Subcutaneous adipose tissue (tissue), 4 donors: ENCODE measurements around the gene CNTN4. TPM values are rescaled to one million over a fixed set of nuclear protein-coding genes. Genes with fewer than 3 reads are reported as not detected.

Experiments
- CTCF ChIP-seq: fragments of 450-650 bp; IDR thresholded peaks from one replicate; pipeline ENCODE4 v1.5.1; 2016; ENCODE audit warnings: low read depth, mild to moderate bottlenecking, control low read depth, antibody characterized with exemption, moderate library complexity
- total RNA-seq, 4 donors: library from RNA; depleted of rRNA; stranded (reverse); fragments of >200 nt; gene quantifications; one replicate each; pipeline ENCODE4 v1.1.0, GENCODE V29; 2016

Gene CNTN4
- total RNA-seq, 4 donors from 2014 or later: 4.2 to 10.5 (median 4.6) TPM

DNA sequence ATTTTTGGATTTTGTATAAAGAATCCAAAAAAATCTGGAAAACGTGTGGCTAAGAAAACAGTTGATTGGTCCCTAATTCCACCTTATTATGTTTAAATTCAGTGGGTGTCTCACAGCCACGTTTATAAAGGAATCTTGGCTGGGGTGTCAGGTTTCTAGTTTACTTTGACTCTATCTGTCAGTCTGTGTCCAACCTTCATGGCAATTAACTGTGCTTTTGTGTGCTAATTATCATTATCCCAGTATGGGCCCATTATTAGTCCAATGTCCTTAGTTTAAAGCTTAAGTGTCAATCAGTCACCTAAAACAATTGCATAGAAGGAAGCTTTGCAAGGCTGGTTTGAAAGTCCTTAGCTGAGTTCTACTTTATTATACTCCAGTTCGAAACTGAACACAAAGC, 3.7 kb upstream of the CNTN4 start:
- no peak for TF ChIP-seq CTCF

GRCh38 chr3:2096216-2096615, 2.5 kb upstream of the CNTN4 start:
- no peak for TF ChIP-seq CTCF

- TF ChIP-seq CTCF: no peak
These were observed 950 bp upstream of the CNTN4 start for GRCh38 chr3:2097641-2098191.

DNA sequence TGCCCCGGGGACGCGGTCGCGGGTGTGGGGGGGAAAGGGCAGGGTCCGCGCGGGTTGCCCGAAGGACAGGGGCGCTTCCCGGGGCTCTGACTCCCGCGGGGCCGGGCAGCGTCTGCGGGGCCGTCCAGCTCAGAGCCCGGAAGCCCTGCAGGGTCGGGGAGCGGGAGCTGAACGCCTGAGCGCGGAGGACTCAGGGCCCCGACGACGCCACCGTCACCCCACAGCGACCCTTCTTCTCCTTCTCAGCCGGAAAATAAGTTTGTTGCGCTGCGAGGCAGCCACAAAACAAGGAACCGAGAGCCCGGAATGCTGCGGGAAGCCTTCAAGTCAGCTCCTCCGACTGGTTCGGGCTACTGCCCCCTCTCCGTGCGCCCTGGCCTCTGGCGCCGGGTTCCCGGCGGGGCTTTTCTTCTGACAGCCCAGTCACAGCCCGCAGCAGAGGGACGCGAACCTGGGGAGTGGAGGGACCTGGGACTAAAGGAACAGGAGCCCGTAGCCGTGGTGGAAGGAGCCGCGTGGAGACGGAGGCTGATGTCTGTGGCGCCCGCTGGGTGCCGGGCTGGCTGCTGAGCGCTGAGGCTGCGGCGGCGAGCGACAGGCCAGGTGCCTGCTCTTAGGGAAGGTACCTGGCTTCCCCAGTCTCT, 484 bp downstream of the CNTN4 start:
- TF ChIP-seq CTCF: no peak

DNA sequence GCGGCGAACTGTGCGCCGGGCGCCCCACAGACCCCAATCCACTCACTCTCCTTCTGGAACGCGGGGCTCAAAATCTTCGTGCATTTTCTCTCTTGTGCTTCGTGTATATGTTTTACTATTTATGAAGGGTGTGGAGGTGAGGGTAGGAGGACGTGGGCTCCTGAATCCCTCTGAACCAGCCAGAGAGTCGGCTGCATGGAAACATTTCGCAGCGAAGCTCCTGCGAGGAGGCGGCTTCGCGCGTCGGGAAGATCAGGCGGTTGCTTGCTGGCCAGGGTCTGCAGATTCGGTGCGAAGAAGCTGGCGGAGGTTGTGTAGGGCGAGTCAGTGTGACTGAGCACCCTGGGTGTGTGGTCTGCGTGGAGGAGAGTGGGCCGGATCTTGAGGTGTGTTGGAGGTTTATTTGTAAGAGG, 1.1 kb downstream of the CNTN4 start:
- TF ChIP-seq CTCF: no peak

- no peak for TF ChIP-seq CTCF
These were observed 7.8 kb downstream of the CNTN4 start for GRCh38 chr3:2106438-2106837.

- no peak for TF ChIP-seq CTCF
These were observed 12.0 kb downstream of the CNTN4 start for GRCh38 chr3:2110597-2111117.
